Peyer's patch (tissue), 4 donors: ENCODE measurements around the gene LRP3.
"Not testable (repeated sequence)": the region's sequence is repeated elsewhere in the genome, so short reads cannot be mapped to it uniquely, and the experiment has no call there.

Experiments
- CTCF ChIP-seq, 6 experiments: fragments of 450-650 bp in 4 of 6; fragments of 200-600 bp in 2 of 6; sonication (generic) in 1 of 6; IDR thresholded peaks; one replicate each; pipeline ENCODE4 v1.5.1; 2017 to 2019; ENCODE audit warnings: antibody characterized with exemption in 6 of 6, mild to moderate bottlenecking in 3 of 6, moderate library complexity in 1 of 6
- POLR2A ChIP-seq, 2 donors: fragments of 450-650 bp; IDR thresholded peaks; one replicate each; pipeline ENCODE4 v1.5.1; 2017; ENCODE audit warnings: antibody characterized with exemption in 2 of 2, mild to moderate bottlenecking in 2 of 2, moderate library complexity in 2 of 2

- not testable (repeated sequence) for TF ChIP-seq CTCF, POLR2A (IDR thresholded peaks at IDR 0.05)
Observed at GRCh38 chr19:33152625-33153024, 41.5 kb upstream of the LRP3 start.
